NCI-H2029 (cell line): ENCODE results near the gene CNN2.

Experiments used
- DNase-seq: peaks from one replicate; lab custom pipeline; 2025; lab: John Stamatoyannopoulos, UW

The CNN2 gene

GRCh38 chr19:995051-995827 is 31.2 kb upstream of the CNN2 start:
- peak; percentile 71 for DNase-seq

GRCh38 chr19:996051-996838 is 30.2 kb upstream of the CNN2 start:
- no peak for DNase-seq

- DNase-seq = no peak
These were observed 28.3 kb upstream of the CNN2 start for GRCh38 chr19:998064-998463.

GRCh38 chr19:999379-999719 is 27.1 kb upstream of the CNN2 start:
- DNase-seq = no peak

- DNase-seq = no peak
These were observed 26.3 kb upstream of the CNN2 start, which contains the start of gene GRIN3B for GRCh38 chr19:1000095-1000494. TSS of gene GRIN3B (plus strand) at chr19:1000419. CDS start at chr19:1000438, 19 bp downstream.

GRCh38 chr19:1000591-1001537 is 25.5 kb upstream of the CNN2 start:
- DNase-seq = no peak

GRCh38 chr19:1001538-1002166 is 24.8 kb upstream of the CNN2 start:
- no peak for DNase-seq

- no peak for DNase-seq
These were observed 23.8 kb upstream of the CNN2 start for GRCh38 chr19:1002600-1002999.

GRCh38 chr19:1003283-1003682 is 23.1 kb upstream of the CNN2 start:
- DNase-seq = no peak

- DNase-seq = no peak
These were observed 22.1 kb upstream of the CNN2 start for GRCh38 chr19:1004204-1004802.

GRCh38 chr19:1004803-1005664 is 21.4 kb upstream of the CNN2 start:
- no peak for DNase-seq

- DNase-seq = no peak
These were observed 19.6 kb upstream of the CNN2 start for GRCh38 chr19:1006711-1007398.

GRCh38 chr19:1007399-1008251 is 18.8 kb upstream of the CNN2 start:
- DNase-seq = no peak

- DNase-seq = no peak
These were observed 18.0 kb upstream of the CNN2 start for GRCh38 chr19:1008268-1009040.

- no peak for DNase-seq
These were observed 17.1 kb upstream of the CNN2 start for GRCh38 chr19:1009041-1009980.

GRCh38 chr19:1009981-1010538 is 16.3 kb upstream of the CNN2 start:
- DNase-seq = no peak
